Measurements from ENCODE around the gene ROBO1. TPM values are rescaled to one million over a fixed set of nuclear protein-coding genes. Genes with fewer than 3 reads are reported as not detected.

Gene ROBO1
- total RNA-seq, 1 donor = 0.42 TPM

GRCh38 chr3:79018265-79018664, 749.5 kb downstream of the ROBO1 start:
- Histone ChIP-seq H3K4me1 (ENCODE audit: insufficient read depth, low read length) (no peaks in the 10 kb centered on the region), H3K9me3 (ENCODE audit: low read depth, low read length) (no peaks in the 10 kb centered on the region), H3K4me3 (ENCODE audit: low read length) (no peak overlapping the region), H3K27me3 (ENCODE audit: insufficient read depth, low read length) (peaks cover 26% of the 10 kb centered on the region)

DNA sequence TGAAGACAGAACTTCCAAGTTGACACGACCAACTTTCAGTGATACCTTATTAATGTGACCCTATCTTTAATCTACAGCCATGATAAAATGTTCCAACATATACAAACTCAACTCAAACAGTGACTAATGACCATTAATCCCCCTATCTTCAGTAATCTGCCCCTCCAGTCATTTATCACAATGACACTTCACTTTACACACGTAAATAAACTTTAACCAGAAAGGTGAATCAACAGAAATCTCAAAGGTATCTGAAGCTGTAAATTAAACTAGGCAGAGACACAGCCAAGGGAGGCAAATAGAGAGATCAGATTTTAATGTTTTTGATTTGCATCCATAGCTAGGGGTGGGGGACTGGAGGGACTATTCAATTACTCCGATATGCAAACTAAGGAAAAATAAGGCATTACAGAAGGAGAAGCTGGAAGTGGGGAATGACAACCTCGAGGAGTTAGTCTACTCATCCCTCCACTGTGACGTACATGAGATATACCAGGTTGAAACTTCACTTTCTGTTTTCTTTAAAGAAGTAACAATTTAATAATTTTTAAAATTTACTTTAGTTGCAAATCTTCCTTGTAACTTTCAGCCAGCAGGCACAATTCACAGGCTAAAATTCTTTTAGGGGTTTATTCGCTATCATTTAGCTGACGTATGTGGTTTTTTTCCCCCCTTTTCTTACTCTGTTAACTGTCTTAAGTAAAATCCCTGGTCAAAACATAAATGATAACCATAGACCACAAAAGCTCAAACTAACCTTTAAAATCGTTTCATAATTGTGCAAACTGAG, 751.0 kb downstream of the ROBO1 start:
- H3K4me1 ChIP-seq (ENCODE audit: insufficient read depth, low read length) = no peaks in the 10 kb centered on the region
- H3K4me3 ChIP-seq (ENCODE audit: low read length) = no peak overlapping the region
- no peaks in the 10 kb centered on the region for H3K9me3 ChIP-seq (ENCODE audit: low read depth, low read length)
- H3K27me3 ChIP-seq (ENCODE audit: insufficient read depth, low read length) = peaks cover 26% of the 10 kb centered on the region

- Histone ChIP-seq H3K4me3 (ENCODE audit: low read length) (no peak overlapping the region), H3K9me3 (ENCODE audit: low read depth, low read length) (no peaks in the 10 kb centered on the region), H3K4me1 (ENCODE audit: insufficient read depth, low read length) (no peaks in the 10 kb centered on the region), H3K27me3 (ENCODE audit: insufficient read depth, low read length) (peaks cover 26% of the 10 kb centered on the region)
Measured at GRCh38 chr3:79015854-79016253, 751.9 kb downstream of the ROBO1 start.

GRCh38 chr3:79012946-79013362, 754.8 kb downstream of the ROBO1 start:
- no peaks in the 10 kb centered on the region for H3K9me3 ChIP-seq (ENCODE audit: low read depth, low read length)
- no peaks in the 10 kb centered on the region for H3K4me1 ChIP-seq (ENCODE audit: insufficient read depth, low read length)
- no peak overlapping the region for H3K4me3 ChIP-seq (ENCODE audit: low read length)
- peaks cover 10% of the 10 kb centered on the region for H3K27me3 ChIP-seq (ENCODE audit: insufficient read depth, low read length)

GRCh38 chr3:79012530-79012913, 755.3 kb downstream of the ROBO1 start:
- Histone ChIP-seq H3K27me3 (ENCODE audit: insufficient read depth, low read length) (peaks cover 6% of the 10 kb centered on the region), H3K4me1 (ENCODE audit: insufficient read depth, low read length) (no peaks in the 10 kb centered on the region), H3K9me3 (ENCODE audit: low read depth, low read length) (no peaks in the 10 kb centered on the region), H3K4me3 (ENCODE audit: low read length) (no peak overlapping the region)

GRCh38 chr3:79011821-79012529, 755.8 kb downstream of the ROBO1 start:
- Histone ChIP-seq H3K27me3 (ENCODE audit: insufficient read depth, low read length) (peaks cover 6% of the 10 kb centered on the region), H3K4me1 (ENCODE audit: insufficient read depth, low read length) (no peaks in the 10 kb centered on the region), H3K4me3 (ENCODE audit: low read length) (no peak overlapping the region), H3K9me3 (ENCODE audit: low read depth, low read length) (no peaks in the 10 kb centered on the region)

- Histone ChIP-seq H3K4me1 (ENCODE audit: insufficient read depth, low read length) (no peaks in the 10 kb centered on the region), H3K9me3 (ENCODE audit: low read depth, low read length) (no peaks in the 10 kb centered on the region), H3K27me3 (ENCODE audit: insufficient read depth, low read length) (no peaks in the 10 kb centered on the region), H3K4me3 (ENCODE audit: low read length) (no peak overlapping the region)
Measured at GRCh38 chr3:79009861-79010260, 757.9 kb downstream of the ROBO1 start.

DNA sequence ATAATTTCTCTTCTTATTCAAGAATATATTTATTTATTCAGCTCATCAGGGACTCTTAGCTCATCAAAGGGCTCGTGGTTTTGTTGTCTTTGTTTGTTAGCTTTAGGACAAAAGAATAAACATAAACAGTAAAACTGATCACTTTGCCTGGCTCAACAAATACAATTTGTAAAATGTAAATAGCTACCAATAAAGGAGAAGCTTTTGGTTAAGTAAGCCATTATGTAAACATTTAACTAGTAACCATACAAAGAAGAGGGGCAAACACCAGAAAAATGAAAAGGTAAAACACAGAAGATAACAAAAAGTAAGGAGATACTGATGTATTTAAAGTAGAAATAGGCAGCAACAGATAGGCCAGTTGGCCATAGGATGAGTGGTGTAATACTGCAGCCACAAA, 761.7 kb downstream of the ROBO1 start:
- no peaks in the 10 kb centered on the region for H3K27me3 ChIP-seq (ENCODE audit: insufficient read depth, low read length)
- no peak overlapping the region for H3K4me3 ChIP-seq (ENCODE audit: low read length)
- no peaks in the 10 kb centered on the region for H3K9me3 ChIP-seq (ENCODE audit: low read depth, low read length)
- no peaks in the 10 kb centered on the region for H3K4me1 ChIP-seq (ENCODE audit: insufficient read depth, low read length)

- Histone ChIP-seq H3K4me1 (ENCODE audit: insufficient read depth, low read length) (no peaks in the 10 kb centered on the region), H3K9me3 (ENCODE audit: low read depth, low read length) (no peaks in the 10 kb centered on the region), H3K27me3 (ENCODE audit: insufficient read depth, low read length) (no peaks in the 10 kb centered on the region), H3K4me3 (ENCODE audit: low read length) (no peak overlapping the region)
Measured at GRCh38 chr3:79005084-79005483, 762.7 kb downstream of the ROBO1 start.

- Histone ChIP-seq H3K4me1 (ENCODE audit: insufficient read depth, low read length) (no peaks in the 10 kb centered on the region), H3K9me3 (ENCODE audit: low read depth, low read length) (no peaks in the 10 kb centered on the region), H3K4me3 (ENCODE audit: low read length) (no peak overlapping the region), H3K27me3 (ENCODE audit: insufficient read depth, low read length) (no peaks in the 10 kb centered on the region)
Measured at GRCh38 chr3:79003994-79004393, 763.8 kb downstream of the ROBO1 start.

GRCh38 chr3:79002465-79003372, 765.1 kb downstream of the ROBO1 start:
- H3K4me1 ChIP-seq (ENCODE audit: insufficient read depth, low read length) = no peaks in the 10 kb centered on the region
- no peak overlapping the region for H3K4me3 ChIP-seq (ENCODE audit: low read length)
- no peaks in the 10 kb centered on the region for H3K27me3 ChIP-seq (ENCODE audit: insufficient read depth, low read length)
- H3K9me3 ChIP-seq (ENCODE audit: low read depth, low read length) = no peaks in the 10 kb centered on the region

GRCh38 chr3:79001255-79001654, 766.5 kb downstream of the ROBO1 start:
- Histone ChIP-seq H3K9me3 (ENCODE audit: low read depth, low read length) (no peaks in the 10 kb centered on the region), H3K4me1 (ENCODE audit: insufficient read depth, low read length) (no peaks in the 10 kb centered on the region), H3K27me3 (ENCODE audit: insufficient read depth, low read length) (no peaks in the 10 kb centered on the region), H3K4me3 (ENCODE audit: low read length) (no peak overlapping the region)

DNA sequence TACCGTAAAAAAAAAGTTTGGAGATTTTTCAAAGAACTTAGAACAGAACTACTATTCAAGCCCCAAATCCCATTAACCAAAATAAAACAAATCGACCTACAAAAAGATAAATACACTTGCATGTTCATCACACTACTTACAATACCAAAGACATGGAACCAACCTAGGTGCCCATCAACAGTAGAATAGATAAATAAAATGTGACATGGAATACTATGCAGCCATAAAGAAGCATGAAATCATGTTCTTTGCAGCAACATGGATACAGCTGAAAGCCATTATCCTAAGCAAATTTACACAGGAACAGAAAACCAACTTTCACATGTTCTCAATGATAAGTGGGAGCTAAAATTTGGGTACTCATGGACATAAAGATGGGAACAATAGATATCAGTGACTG, 768.7 kb downstream of the ROBO1 start:
- H3K9me3 ChIP-seq (ENCODE audit: low read depth, low read length) = no peaks in the 10 kb centered on the region
- no peaks in the 10 kb centered on the region for H3K27me3 ChIP-seq (ENCODE audit: insufficient read depth, low read length)
- no peak overlapping the region for H3K4me3 ChIP-seq (ENCODE audit: low read length)
- H3K4me1 ChIP-seq (ENCODE audit: insufficient read depth, low read length) = no peaks in the 10 kb centered on the region

DNA sequence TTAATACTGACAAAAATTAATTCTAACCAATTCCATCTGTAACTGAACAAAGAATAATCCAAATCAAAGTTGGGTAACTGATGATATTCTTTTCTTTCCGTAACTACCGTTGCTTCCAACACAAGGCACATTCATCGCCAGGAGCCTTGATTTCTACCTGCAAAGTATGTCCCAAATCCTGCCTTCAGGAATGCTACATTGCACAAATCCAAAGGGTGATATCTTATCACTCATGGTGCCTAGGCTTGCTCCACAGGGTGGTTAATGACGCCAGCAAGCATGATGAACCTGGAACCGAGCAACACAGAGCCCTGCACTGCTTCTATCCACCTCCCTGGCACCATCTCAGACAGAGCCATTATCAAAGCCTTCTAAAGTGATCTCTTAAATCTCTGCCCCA, 772.7 kb downstream of the ROBO1 start:
- Histone ChIP-seq H3K4me3 (ENCODE audit: low read length) (no peak overlapping the region), H3K27me3 (ENCODE audit: insufficient read depth, low read length) (no peaks in the 10 kb centered on the region), H3K9me3 (ENCODE audit: low read depth, low read length) (no peaks in the 10 kb centered on the region), H3K4me1 (ENCODE audit: insufficient read depth, low read length) (no peaks in the 10 kb centered on the region)
